Measurements from ENCODE around the gene ZRANB1.
"Not testable (repeated sequence)": the region's sequence is repeated elsewhere in the genome, so short reads cannot be mapped to it uniquely, and the experiment has no call there.

ZRANB1 gene

DNA sequence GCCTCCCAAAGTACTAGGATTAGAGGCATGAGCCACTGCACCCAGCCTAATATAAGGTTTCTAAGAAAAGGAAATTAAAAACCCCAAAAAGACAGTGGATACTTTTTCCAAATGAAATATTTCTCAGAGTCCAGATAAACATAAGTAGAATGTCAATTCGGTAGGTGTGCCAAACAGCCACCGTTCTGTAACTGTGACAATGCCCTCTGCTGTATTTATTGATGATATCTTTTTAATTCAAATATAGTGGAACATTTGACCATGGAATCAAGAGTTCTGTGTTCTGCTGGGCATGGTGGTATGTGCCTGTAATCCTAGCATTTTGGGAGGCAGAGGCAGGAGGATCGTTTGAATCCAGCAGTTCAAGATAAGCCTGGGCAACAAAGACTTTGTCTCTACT, 28.8 kb upstream of the ZRANB1 start:
- H3K4me3 ChIP-seq (ENCODE audit: low read length): no peak overlapping the region
- TF ChIP-seq CTCF (IDR thresholded peaks at IDR 0.05; ENCODE audit: insufficient read depth, low read depth, low read length, missing control alignments): no peak
- no peak for DNase-seq (ENCODE audit: low read depth)

GRCh38 chr10:124914398-124914797, 27.5 kb upstream of the ZRANB1 start:
- not testable (repeated sequence) for DNase-seq (ENCODE audit: low read depth); H3K4me3 ChIP-seq (ENCODE audit: low read length)

- peak; percentile 28 for DNase-seq (ENCODE audit: low read depth)
- peak overlapping the region; percentile 89 for H3K4me3 ChIP-seq (ENCODE audit: low read length)
- no peak for TF ChIP-seq CTCF (IDR thresholded peaks at IDR 0.05; ENCODE audit: insufficient read depth, low read depth, low read length, missing control alignments)
Observed at GRCh38 chr10:124916098-124916584, 25.8 kb upstream of the ZRANB1 start.

DNA sequence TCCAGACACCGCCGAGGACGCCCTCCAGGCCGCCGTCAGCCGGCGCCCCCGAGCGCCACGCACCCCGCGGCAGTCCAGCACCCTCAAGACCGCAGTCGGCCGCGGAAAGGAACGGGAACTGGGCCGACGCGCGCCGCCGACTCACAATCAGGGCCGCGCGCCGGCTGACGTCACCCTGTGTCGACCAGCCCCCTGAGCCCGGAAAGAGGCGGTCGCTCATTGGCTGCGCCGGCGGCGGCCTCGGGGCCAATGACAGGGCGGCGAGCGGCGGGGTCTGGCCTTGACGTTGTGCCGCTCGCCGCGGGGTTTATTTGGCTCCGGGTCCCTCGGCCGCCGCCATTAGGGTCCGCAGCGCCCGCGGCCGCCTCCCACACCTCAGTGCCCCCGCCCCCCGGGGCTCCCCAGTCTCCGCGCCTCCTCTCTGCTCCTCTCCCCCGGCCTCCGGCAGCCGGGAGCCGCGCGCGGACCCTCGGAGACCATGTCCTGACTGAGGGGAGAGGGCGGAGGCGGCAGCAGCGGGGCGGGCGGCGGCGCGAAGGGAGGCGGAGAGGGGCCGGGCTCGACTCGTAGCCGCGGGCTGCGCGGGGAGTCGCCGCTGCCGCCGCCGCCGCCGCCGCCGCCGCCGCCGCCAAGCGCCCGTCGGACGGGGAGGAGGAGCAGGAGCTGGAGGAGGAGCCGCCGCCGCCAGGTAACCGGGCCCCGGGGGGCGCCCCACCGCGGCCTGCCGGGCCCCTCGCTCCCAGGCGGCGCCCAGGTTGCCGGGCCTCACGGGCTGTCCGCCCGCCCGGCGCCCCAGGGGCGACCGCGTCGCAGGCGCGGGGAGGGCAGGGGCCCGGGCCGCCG, 25.1 kb upstream of the ZRANB1 start:
- peak; percentile 98 for DNase-seq (ENCODE audit: low read depth)
- TF ChIP-seq CTCF (IDR thresholded peaks at IDR 0.05; ENCODE audit: insufficient read depth, low read depth, low read length, missing control alignments): no peak
- peak overlapping the region; percentile 89 for H3K4me3 ChIP-seq (ENCODE audit: low read length)

DNA sequence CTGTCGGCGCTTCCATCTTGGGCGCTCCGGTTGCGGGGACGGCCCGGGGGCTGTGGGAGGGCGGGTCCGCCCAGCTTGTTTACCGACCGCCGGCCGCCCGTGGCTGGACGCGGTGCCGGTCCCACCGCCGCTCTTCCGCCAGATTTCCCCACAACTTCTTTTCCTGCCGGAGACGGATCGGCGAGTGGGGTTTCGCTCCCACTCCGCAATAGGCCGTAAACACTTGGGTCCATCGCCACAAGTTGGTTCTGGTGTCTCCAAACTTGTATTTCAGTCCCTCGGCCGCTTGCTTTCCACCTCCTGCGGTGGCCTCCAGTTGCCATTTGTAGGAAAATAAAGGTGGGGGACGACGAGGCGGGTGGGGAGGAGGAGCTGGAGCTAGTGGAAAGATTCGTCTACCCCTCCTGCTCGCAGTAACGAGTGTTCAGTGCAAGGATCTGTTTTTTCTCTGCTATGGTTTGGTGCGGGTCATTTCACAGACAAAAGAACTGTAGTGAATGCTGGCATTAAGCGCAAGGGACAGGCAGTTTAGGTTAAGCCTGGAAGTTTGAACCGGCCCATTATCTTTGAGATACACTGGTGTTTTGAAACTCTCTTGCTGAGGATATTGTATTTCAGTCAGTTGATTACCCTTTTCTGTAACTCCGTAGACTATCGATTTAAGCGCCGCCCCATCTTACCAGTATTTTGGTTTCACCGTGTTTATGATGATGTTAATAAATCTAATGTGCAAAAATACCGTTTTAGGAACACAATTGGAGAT, 24.3 kb upstream of the ZRANB1 start:
- peak overlapping the region; percentile 86 for H3K4me3 ChIP-seq (ENCODE audit: low read length)
- peak; percentile 36 for DNase-seq (ENCODE audit: low read depth)
- TF ChIP-seq CTCF (IDR thresholded peaks at IDR 0.05; ENCODE audit: insufficient read depth, low read depth, low read length, missing control alignments): no peak

- TF ChIP-seq CTCF (IDR thresholded peaks at IDR 0.05; ENCODE audit: insufficient read depth, low read depth, low read length, missing control alignments): no peak
- DNase-seq (ENCODE audit: low read depth): peak; percentile 48
- H3K4me3 ChIP-seq (ENCODE audit: low read length): peak overlapping the region; percentile 86
Observed at GRCh38 chr10:124918191-124918830, 23.6 kb upstream of the ZRANB1 start.

DNA sequence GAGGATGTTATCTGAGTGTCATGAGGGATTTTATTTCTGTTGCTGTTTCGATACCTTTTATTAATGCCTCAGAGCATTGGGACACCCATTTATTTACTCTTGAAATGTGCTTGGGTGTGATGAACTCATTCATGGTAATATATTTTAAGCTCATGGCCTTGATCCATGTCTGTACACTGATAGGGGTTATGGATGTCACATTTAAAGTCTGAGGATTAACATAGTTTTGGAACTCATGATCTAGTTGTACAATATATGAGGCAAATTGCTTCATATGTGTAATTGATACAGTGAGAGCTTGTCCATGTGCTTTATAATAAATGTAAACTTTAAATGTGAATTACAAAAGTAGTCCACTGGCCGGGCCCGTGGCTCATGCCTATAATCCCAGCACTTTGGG, 23.0 kb upstream of the ZRANB1 start:
- DNase-seq (ENCODE audit: low read depth): no peak
- peak overlapping the region; percentile 86 for H3K4me3 ChIP-seq (ENCODE audit: low read length)
- no peak for TF ChIP-seq CTCF (IDR thresholded peaks at IDR 0.05; ENCODE audit: insufficient read depth, low read depth, low read length, missing control alignments)
